ENCODE data around the gene PAX3.

The PAX3 gene

GRCh38 chr2:222292149-222293134 lies 6.4 kb downstream of the PAX3 start:
- TF ChIP-seq FOXP2 (optimal IDR thresholded peaks at IDR 0.05; ENCODE audit: borderline replicate concordance, extremely low read depth, extremely low read length, insufficient read depth) (no peak), REST (IDR thresholded peaks at IDR 0.05; ENCODE audit: insufficient read depth in 1 of 2, low read depth in 2 of 2, low read length in 2 of 2) (no peak), SIN3A (IDR thresholded peaks at IDR 0.05; ENCODE audit: borderline replicate concordance, insufficient read depth, low read length) (no peak), POLR2AphosphoS5 (IDR thresholded peaks at IDR 0.05; ENCODE audit: low read depth, low read length) (no peak), TAF1 (IDR thresholded peaks at IDR 0.05; ENCODE audit: borderline replicate concordance, insufficient read depth, low read length) (no peak)

GRCh38 chr2:222291485-222291841 lies 7.3 kb downstream of the PAX3 start:
- no peak for TF ChIP-seq REST (IDR thresholded peaks at IDR 0.05; ENCODE audit: insufficient read depth in 1 of 2, low read depth in 2 of 2, low read length in 2 of 2)
- no peak for TF ChIP-seq FOXP2 (optimal IDR thresholded peaks at IDR 0.05; ENCODE audit: borderline replicate concordance, extremely low read depth, extremely low read length, insufficient read depth)
- TF ChIP-seq SIN3A (IDR thresholded peaks at IDR 0.05; ENCODE audit: borderline replicate concordance, insufficient read depth, low read length) = no peak
- no peak for TF ChIP-seq POLR2AphosphoS5 (IDR thresholded peaks at IDR 0.05; ENCODE audit: low read depth, low read length)
- TF ChIP-seq TAF1 (IDR thresholded peaks at IDR 0.05; ENCODE audit: borderline replicate concordance, insufficient read depth, low read length) = no peak

GRCh38 chr2:222290736-222291484 lies 7.9 kb downstream of the PAX3 start:
- TF ChIP-seq FOXP2 (optimal IDR thresholded peaks at IDR 0.05; ENCODE audit: borderline replicate concordance, extremely low read depth, extremely low read length, insufficient read depth) = no peak
- no peak for TF ChIP-seq POLR2AphosphoS5 (IDR thresholded peaks at IDR 0.05; ENCODE audit: low read depth, low read length)
- TF ChIP-seq REST (IDR thresholded peaks at IDR 0.05; ENCODE audit: insufficient read depth in 1 of 2, low read depth in 2 of 2, low read length in 2 of 2) = no peak
- no peak for TF ChIP-seq TAF1 (IDR thresholded peaks at IDR 0.05; ENCODE audit: borderline replicate concordance, insufficient read depth, low read length)
- no peak for TF ChIP-seq SIN3A (IDR thresholded peaks at IDR 0.05; ENCODE audit: borderline replicate concordance, insufficient read depth, low read length)

GRCh38 chr2:222290401-222290735 lies 8.4 kb downstream of the PAX3 start:
- TF ChIP-seq POLR2AphosphoS5 (IDR thresholded peaks at IDR 0.05; ENCODE audit: low read depth, low read length) (no peak), SIN3A (IDR thresholded peaks at IDR 0.05; ENCODE audit: borderline replicate concordance, insufficient read depth, low read length) (no peak), FOXP2 (optimal IDR thresholded peaks at IDR 0.05; ENCODE audit: borderline replicate concordance, extremely low read depth, extremely low read length, insufficient read depth) (no peak), REST (IDR thresholded peaks at IDR 0.05; ENCODE audit: insufficient read depth in 1 of 2, low read depth in 2 of 2, low read length in 2 of 2) (no peak), TAF1 (IDR thresholded peaks at IDR 0.05; ENCODE audit: borderline replicate concordance, insufficient read depth, low read length) (no peak)
